WTC11 (cell line): Measurements from ENCODE around the gene HACD1. TPM values are rescaled to one million over a fixed set of nuclear protein-coding genes. Genes with fewer than 3 reads are reported as not detected.
A peak's percentile ranks its signal among the peaks of the same experiment; 100 is the strongest.

Experiments
- ATAC-seq: fragments of 200-7000 bp; cut with Tn5 transposase; 2 replicates; pipeline ENCODE4 v1.10.0; 2021; ENCODE audit warnings: mild to moderate bottlenecking, moderate library complexity
- CTCF ChIA-PET: fragments of 300-600 bp; sonication (Branson Sonifier 250); formaldehyde crosslinking; loops from one replicate; lab custom pipeline; 2021; ENCODE audit warnings: antibody characterized with exemption; lab: Charles Lee
- POLR2A ChIA-PET: fragments of 350-600 bp; sonication (Branson Sonifier 250); formaldehyde crosslinking; loops from one replicate; lab custom pipeline; 2021; ENCODE audit warnings: antibody characterized with exemption; lab: Charles Lee
- DNase-seq: peaks from one replicate; pipeline ENCODE4 v3.0.0; 2021; ENCODE audit warnings: low spot score
- H3K27ac Mint-ChIP-seq: 2 replicates; pipeline ENCODE4 v1.8.0; 2021; ENCODE audit warnings: mixed read lengths
- H3K27me3 Mint-ChIP-seq: 2 replicates; pipeline ENCODE4 v1.8.0; 2021; ENCODE audit warnings: low read depth, mild to moderate bottlenecking, moderate library complexity, mixed read lengths
- H3K36me3 Mint-ChIP-seq: 2 replicates; pipeline ENCODE4 v1.8.0; 2021; ENCODE audit warnings: mixed read lengths
- H3K4me1 Mint-ChIP-seq: 2 replicates; pipeline ENCODE4 v1.8.0; 2022; ENCODE audit warnings: mixed read lengths
- H3K4me3 Mint-ChIP-seq: 2 replicates; pipeline ENCODE4 v1.8.0; 2021; ENCODE audit warnings: mild to moderate bottlenecking, moderate library complexity, mixed read lengths
- H3K9me3 Mint-ChIP-seq: 2 replicates; pipeline ENCODE4 v1.8.0; 2021; ENCODE audit warnings: mixed read lengths
- ETV6 ChIP-seq: sonication (generic); formaldehyde crosslinking; IDR thresholded peaks from 2 replicates; pipeline ENCODE4 v1.8.1; 2022; ENCODE audit warnings: mild to moderate bottlenecking, missing genetic modification reagents
- FOXJ3 ChIP-seq: sonication (generic); formaldehyde crosslinking; IDR thresholded peaks from 2 replicates; pipeline ENCODE4 v1.9.0; 2021; ENCODE audit warnings: missing genetic modification reagents, mild to moderate bottlenecking, borderline replicate concordance
- FOXP1 ChIP-seq: sonication (generic); formaldehyde crosslinking; IDR thresholded peaks from 2 replicates; pipeline ENCODE4 v1.8.0; 2022; ENCODE audit warnings: missing genetic modification reagents, mild to moderate bottlenecking, moderate library complexity, borderline replicate concordance
- GABPB1 ChIP-seq: sonication (generic); formaldehyde crosslinking; IDR thresholded peaks from 2 replicates; pipeline ENCODE4 v1.8.1; 2023; ENCODE audit warnings: mild to moderate bottlenecking, missing genetic modification reagents
- GRHL2 ChIP-seq: fragments of 250-450 bp; sonication (Bioruptor Pico); IDR thresholded peaks from 2 replicates; pipeline ENCODE4 v1.8.0; 2022; ENCODE audit warnings: mild to moderate bottlenecking, moderate library complexity; ENCODE audit not compliant: insufficient replicate concordance, severe bottlenecking
- MXD4 ChIP-seq: fragments of 250-450 bp; sonication (Bioruptor Pico); IDR thresholded peaks from 2 replicates; pipeline ENCODE4 v1.8.0; 2021; ENCODE audit warnings: mild to moderate bottlenecking, moderate library complexity, borderline replicate concordance
- NFATC4 ChIP-seq: fragments of 250-450 bp; sonication (Bioruptor Pico); IDR thresholded peaks from 2 replicates; pipeline ENCODE4 v1.9.0; 2021; ENCODE audit warnings: mild to moderate bottlenecking
- NR1H2 ChIP-seq: sonication (generic); formaldehyde crosslinking; IDR thresholded peaks from 2 replicates; pipeline ENCODE4 v1.9.0; 2021; ENCODE audit warnings: mild to moderate bottlenecking, moderate library complexity, missing genetic modification reagents
- NR3C1 ChIP-seq: sonication (generic); formaldehyde crosslinking; conservative IDR thresholded peaks from 2 replicates; pipeline ENCODE4 v1.8.1; 2023; ENCODE audit warnings: low read depth, mild to moderate bottlenecking, missing genetic modification reagents
- PRRX2 ChIP-seq: fragments of 250-450 bp; sonication (Bioruptor Pico); IDR thresholded peaks from 2 replicates; pipeline ENCODE4 v1.8.0; 2021; ENCODE audit warnings: mild to moderate bottlenecking
- SOX15 ChIP-seq: fragments of 250-450 bp; sonication (Bioruptor Pico); IDR thresholded peaks from 2 replicates; pipeline ENCODE4 v1.9.0; 2021; ENCODE audit warnings: mild to moderate bottlenecking
- SP1 ChIP-seq: sonication (generic); formaldehyde crosslinking; conservative IDR thresholded peaks from 2 replicates; pipeline ENCODE4 v1.8.1; 2022; ENCODE audit warnings: missing genetic modification reagents
- TCF7 ChIP-seq: sonication (generic); formaldehyde crosslinking; IDR thresholded peaks from 2 replicates; pipeline ENCODE4 v1.8.0; 2022; ENCODE audit warnings: mild to moderate bottlenecking, low read depth, missing genetic modification reagents, moderate library complexity
- ZNF219 ChIP-seq: sonication (generic); formaldehyde crosslinking; IDR thresholded peaks from 2 replicates; pipeline ENCODE4 v1.8.0; 2023; ENCODE audit warnings: missing genetic modification reagents, mild to moderate bottlenecking, borderline replicate concordance
- ZNF416 ChIP-seq: fragments of 250-450 bp; sonication (Bioruptor Pico); IDR thresholded peaks from 2 replicates; pipeline ENCODE4 v1.9.0; 2021; ENCODE audit warnings: mild to moderate bottlenecking, inconsistent platforms
- total RNA-seq: library from RNA; stranded (reverse); gene quantifications from 3 replicates; pipeline ENCODE4 v1.2.3, GENCODE V29; 2021
- TF ChIP-seq, protein P1 (sequence below): sonication (generic); formaldehyde crosslinking; IDR thresholded peaks from 2 replicates; pipeline ENCODE4 v1.8.0; 2023; ENCODE audit warnings: missing genetic modification reagents, mild to moderate bottlenecking, borderline replicate concordance
- TF ChIP-seq, protein P2 (sequence below): fragments of 250-450 bp; sonication (Bioruptor Pico); IDR thresholded peaks from 2 replicates; pipeline ENCODE4 v1.9.0; 2021; ENCODE audit warnings: moderate library complexity, mild to moderate bottlenecking, inconsistent platforms, borderline replicate concordance
- TF ChIP-seq, protein P3 (sequence below): fragments of 200-600 bp; IDR thresholded peaks from 2 replicates; pipeline ENCODE4 v1.8.0; 2022; ENCODE audit warnings: antibody characterized with exemption
- TF ChIP-seq, protein P4 (sequence below): sonication (generic); formaldehyde crosslinking; conservative IDR thresholded peaks from 2 replicates; pipeline ENCODE4 v1.8.1; 2022; ENCODE audit warnings: mild to moderate bottlenecking, missing genetic modification reagents
- TF ChIP-seq, protein P5 (sequence below): fragments of 250-450 bp; sonication (Bioruptor Pico); IDR thresholded peaks from 2 replicates; pipeline ENCODE4 v1.8.0; 2021; ENCODE audit warnings: mild to moderate bottlenecking

Gene HACD1
- total RNA-seq, 1 experiment from 2014 or later = 18.6 TPM

DNA sequence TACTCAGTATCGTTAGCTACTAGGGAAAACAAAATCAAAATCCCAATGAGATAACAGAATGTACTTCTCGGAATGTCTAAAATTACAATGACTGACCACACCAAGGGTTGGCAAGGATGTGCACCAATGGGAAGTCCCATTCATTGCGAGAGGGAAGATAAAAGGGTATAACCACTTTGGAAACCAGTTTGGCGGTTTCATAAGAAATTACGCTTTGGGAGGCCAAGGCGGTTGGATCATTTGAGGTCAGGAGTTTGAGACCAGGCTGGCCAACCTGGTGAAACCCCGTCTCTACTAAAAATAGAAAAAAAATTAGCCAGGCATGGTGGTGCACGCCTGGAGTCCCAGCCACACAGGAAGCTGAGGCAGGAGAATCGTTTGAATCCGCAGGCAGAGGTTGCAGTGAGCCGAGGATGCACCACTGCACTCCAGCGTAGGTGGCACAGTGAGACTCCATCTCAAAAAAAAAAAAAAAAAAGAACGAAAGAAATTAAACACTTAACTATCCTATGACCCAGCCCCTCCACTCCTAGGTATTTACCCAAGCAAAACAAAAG is 7.6 kb downstream of the HACD1 start (continued):
- TF ChIP-seq, protein P1, sequence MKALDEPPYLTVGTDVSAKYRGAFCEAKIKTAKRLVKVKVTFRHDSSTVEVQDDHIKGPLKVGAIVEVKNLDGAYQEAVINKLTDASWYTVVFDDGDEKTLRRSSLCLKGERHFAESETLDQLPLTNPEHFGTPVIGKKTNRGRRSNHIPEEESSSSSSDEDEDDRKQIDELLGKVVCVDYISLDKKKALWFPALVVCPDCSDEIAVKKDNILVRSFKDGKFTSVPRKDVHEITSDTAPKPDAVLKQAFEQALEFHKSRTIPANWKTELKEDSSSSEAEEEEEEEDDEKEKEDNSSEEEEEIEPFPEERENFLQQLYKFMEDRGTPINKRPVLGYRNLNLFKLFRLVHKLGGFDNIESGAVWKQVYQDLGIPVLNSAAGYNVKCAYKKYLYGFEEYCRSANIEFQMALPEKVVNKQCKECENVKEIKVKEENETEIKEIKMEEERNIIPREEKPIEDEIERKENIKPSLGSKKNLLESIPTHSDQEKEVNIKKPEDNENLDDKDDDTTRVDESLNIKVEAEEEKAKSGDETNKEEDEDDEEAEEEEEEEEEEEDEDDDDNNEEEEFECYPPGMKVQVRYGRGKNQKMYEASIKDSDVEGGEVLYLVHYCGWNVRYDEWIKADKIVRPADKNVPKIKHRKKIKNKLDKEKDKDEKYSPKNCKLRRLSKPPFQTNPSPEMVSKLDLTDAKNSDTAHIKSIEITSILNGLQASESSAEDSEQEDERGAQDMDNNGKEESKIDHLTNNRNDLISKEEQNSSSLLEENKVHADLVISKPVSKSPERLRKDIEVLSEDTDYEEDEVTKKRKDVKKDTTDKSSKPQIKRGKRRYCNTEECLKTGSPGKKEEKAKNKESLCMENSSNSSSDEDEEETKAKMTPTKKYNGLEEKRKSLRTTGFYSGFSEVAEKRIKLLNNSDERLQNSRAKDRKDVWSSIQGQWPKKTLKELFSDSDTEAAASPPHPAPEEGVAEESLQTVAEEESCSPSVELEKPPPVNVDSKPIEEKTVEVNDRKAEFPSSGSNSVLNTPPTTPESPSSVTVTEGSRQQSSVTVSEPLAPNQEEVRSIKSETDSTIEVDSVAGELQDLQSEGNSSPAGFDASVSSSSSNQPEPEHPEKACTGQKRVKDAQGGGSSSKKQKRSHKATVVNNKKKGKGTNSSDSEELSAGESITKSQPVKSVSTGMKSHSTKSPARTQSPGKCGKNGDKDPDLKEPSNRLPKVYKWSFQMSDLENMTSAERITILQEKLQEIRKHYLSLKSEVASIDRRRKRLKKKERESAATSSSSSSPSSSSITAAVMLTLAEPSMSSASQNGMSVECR (CRISPR knock-in tag) = no peak
- no peak for TF ChIP-seq GRHL2 (CRISPR knock-in tag)
- no peak for TF ChIP-seq PRRX2 (CRISPR knock-in tag)
- TF ChIP-seq NR1H2 (CRISPR knock-in tag) = no peak
- no peak for TF ChIP-seq FOXP1 (CRISPR knock-in tag)
- TF ChIP-seq TCF7 (CRISPR knock-in tag) = no peak
- no peak for TF ChIP-seq SOX15 (CRISPR knock-in tag)

DNA sequence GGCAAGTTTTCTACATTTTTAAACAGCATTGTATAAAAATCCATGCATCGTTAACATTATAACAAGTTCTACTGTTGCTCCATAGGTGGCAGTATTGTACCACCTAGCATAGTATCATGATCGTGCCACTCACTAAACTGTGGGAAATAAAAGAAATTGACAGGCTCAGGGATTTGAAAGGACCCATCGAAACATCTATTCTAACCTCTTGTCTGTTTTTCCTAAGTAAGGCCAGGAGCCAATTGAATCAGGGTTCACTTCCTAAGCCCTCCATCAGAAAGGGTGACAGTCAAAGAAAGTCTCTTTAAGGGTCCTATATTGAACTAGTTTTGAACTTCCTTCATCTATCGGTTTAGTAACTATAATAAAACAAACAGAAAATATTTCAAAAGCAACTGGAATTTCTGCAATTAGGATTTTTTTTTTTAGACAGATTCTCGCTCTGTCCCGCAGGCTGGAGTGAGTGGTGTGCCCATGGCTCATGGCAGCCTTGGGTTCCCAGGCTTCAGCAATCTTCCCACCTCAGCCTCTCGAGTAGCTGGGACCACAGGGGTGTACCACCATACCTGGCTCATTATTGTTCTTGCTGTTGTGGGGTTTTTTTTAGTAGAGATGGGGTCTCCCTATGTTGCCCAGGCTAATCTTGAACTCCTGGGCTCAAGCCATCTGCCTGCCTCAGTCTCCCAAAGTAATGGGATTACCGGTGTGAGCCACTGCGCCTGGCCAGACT is 9.4 kb downstream of the HACD1 start:
- CTCF ChIA-PET = interaction anchor here (0.6 to 0.7 kb wide), 3 partner anchors 9 to 609 kb away, joined by 3 to 4 read pairs (median 3); partner anchors contain the start of genes HACD1 and STAM
- Mint-ChIP-seq H3K27me3 (no peaks in the 10 kb centered on the region), H3K36me3 (peaks cover 3% of the 10 kb centered on the region; the same call in 1 of the 2 replicates), H3K27ac (no peak overlapping the region), H3K4me3 (no peak overlapping the region), H3K9me3 (no peaks in the 10 kb centered on the region), H3K4me1 (no peaks in the 10 kb centered on the region)
- ATAC-seq (peak; percentile 79; the same call in 1 of the 2 replicates), DNase-seq (no peak)
- POLR2A ChIA-PET = no interaction called here
- no peak for TF ChIP-seq FOXJ3 (CRISPR knock-in tag)
- TF ChIP-seq, protein P2, sequence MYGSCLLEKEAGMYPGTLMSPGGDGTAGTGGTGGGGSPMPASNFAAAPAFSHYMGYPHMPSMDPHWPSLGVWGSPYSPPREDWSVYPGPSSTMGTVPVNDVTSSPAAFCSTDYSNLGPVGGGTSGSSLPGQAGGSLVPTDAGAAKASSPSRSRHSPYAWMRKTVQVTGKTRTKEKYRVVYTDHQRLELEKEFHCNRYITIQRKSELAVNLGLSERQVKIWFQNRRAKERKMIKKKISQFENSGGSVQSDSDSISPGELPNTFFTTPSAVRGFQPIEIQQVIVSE = 0 out of 2 replicates have a peak, but pooled peaks have one; percentile 45
- TF ChIP-seq GABPB1 (CRISPR knock-in tag) = no peak
- TF ChIP-seq, protein P3, sequence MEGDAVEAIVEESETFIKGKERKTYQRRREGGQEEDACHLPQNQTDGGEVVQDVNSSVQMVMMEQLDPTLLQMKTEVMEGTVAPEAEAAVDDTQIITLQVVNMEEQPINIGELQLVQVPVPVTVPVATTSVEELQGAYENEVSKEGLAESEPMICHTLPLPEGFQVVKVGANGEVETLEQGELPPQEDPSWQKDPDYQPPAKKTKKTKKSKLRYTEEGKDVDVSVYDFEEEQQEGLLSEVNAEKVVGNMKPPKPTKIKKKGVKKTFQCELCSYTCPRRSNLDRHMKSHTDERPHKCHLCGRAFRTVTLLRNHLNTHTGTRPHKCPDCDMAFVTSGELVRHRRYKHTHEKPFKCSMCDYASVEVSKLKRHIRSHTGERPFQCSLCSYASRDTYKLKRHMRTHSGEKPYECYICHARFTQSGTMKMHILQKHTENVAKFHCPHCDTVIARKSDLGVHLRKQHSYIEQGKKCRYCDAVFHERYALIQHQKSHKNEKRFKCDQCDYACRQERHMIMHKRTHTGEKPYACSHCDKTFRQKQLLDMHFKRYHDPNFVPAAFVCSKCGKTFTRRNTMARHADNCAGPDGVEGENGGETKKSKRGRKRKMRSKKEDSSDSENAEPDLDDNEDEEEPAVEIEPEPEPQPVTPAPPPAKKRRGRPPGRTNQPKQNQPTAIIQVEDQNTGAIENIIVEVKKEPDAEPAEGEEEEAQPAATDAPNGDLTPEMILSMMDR = peak; percentile 56

DNA sequence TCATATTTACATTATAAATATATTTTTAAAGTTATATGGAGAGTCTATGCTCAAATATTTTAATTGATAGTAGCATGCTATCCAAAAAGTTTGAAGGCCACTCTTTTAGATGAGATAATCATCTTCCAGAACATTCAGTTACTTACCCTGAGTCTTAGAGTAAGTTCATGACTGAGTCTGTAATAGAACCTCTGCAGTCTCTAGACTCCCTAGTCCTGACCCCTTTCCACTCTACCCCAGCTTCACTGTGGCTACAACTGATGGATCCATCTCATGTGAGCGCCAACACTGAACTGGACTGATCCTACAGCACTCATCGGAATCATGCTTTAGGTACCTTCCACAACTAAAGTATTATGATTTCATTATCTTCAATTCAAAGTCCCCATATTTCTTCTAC is 10.1 kb downstream of the HACD1 start:
- Mint-ChIP-seq H3K27me3 (no peaks in the 10 kb centered on the region), H3K4me3 (no peak overlapping the region), H3K36me3 (peaks cover under 1% of the 10 kb centered on the region; the same call in 1 of the 2 replicates), H3K9me3 (no peaks in the 10 kb centered on the region), H3K27ac (no peak overlapping the region), H3K4me1 (no peaks in the 10 kb centered on the region)
- POLR2A ChIA-PET = no interaction called here
- CTCF ChIA-PET = no interaction called here
- no peak for DNase-seq
- ATAC-seq = no peak
- TF ChIP-seq NFATC4 (CRISPR knock-in tag) = no peak
- TF ChIP-seq, protein P4, sequence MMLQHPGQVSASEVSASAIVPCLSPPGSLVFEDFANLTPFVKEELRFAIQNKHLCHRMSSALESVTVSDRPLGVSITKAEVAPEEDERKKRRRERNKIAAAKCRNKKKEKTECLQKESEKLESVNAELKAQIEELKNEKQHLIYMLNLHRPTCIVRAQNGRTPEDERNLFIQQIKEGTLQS (CRISPR knock-in tag) = no peak
- no peak for TF ChIP-seq ZNF219 (CRISPR knock-in tag)
- TF ChIP-seq, protein P5, sequence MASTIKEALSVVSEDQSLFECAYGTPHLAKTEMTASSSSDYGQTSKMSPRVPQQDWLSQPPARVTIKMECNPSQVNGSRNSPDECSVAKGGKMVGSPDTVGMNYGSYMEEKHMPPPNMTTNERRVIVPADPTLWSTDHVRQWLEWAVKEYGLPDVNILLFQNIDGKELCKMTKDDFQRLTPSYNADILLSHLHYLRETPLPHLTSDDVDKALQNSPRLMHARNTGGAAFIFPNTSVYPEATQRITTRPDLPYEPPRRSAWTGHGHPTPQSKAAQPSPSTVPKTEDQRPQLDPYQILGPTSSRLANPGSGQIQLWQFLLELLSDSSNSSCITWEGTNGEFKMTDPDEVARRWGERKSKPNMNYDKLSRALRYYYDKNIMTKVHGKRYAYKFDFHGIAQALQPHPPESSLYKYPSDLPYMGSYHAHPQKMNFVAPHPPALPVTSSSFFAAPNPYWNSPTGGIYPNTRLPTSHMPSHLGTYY = no peak
- no peak for TF ChIP-seq FOXP1 (CRISPR knock-in tag)
- no peak for TF ChIP-seq NR3C1 (CRISPR knock-in tag)
- no peak for TF ChIP-seq MXD4
- no peak for TF ChIP-seq FOXJ3 (CRISPR knock-in tag)
- TF ChIP-seq ZNF416 (CRISPR knock-in tag) = no peak
- no peak for TF ChIP-seq SP1 (CRISPR knock-in tag)
- TF ChIP-seq ETV6 (CRISPR knock-in tag) = no peak
- TF ChIP-seq, all 79 proteins: peak for 0
